T-helper 2 cell treated with Interferon-gamma antibody and Interleukin-4, amounts not matched to agents 5 μg/mL and 100 μg/mL, for 36 hours (primary cell): ENCODE data around the gene MTURN.

ENCODE experiments used
- DNase-seq: peaks from one replicate; pipeline ENCODE4 v3.0.0; 2021; ENCODE audit warnings: low spot score
- H3K27ac Mint-ChIP-seq: one replicate; pipeline ENCODE4 v1.8.0; 2021; ENCODE audit warnings: mild to moderate bottlenecking, mixed read lengths
- H3K27me3 Mint-ChIP-seq: one replicate; pipeline ENCODE4 v1.8.0; 2021; ENCODE audit warnings: low read depth, mixed read lengths
- H3K36me3 Mint-ChIP-seq: one replicate; pipeline ENCODE4 v1.8.0; 2021; ENCODE audit warnings: low read depth, mixed read lengths
- H3K4me1 Mint-ChIP-seq: one replicate; pipeline ENCODE4 v1.8.0; 2021; ENCODE audit warnings: low read depth, mixed read lengths
- H3K4me3 Mint-ChIP-seq: one replicate; pipeline ENCODE4 v1.8.0; 2022; ENCODE audit warnings: mild to moderate bottlenecking, moderate library complexity, mixed read lengths
- H3K9me3 Mint-ChIP-seq: one replicate; pipeline ENCODE4 v1.8.0; 2021; ENCODE audit warnings: mixed read lengths

The MTURN gene

DNA sequence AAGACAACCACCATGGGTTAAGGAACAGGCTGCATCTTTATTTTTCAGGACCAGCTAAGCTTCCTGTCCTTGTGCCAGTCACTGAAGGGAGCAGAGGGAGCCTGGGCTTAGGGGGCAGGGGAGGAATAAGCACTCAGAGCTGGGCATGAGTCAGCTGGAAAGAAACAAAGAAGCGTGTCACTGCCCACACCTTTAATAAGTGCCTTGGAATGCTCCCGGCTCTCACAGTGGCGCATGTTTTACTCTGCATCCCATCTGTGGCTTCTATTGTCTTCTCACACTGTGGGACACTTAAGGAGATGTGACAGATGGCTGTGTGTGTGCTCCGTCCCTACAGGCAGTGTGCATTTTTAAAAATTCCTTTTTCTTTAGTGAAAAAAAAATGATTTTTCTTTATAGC, 71.7 kb downstream of the MTURN start:
- Mint-ChIP-seq H3K4me1 (no peaks in the 10 kb centered on the region), H3K4me3 (no peak overlapping the region), H3K27me3 (peaks cover 4% of the 10 kb centered on the region), H3K9me3 (no peaks in the 10 kb centered on the region), H3K36me3 (no peaks in the 10 kb centered on the region), H3K27ac (no peak overlapping the region)
- no peak for DNase-seq

GRCh38 chr7:30206942-30207341, 72.2 kb downstream of the MTURN start:
- Mint-ChIP-seq H3K9me3 (no peaks in the 10 kb centered on the region), H3K27ac (no peak overlapping the region)

DNA sequence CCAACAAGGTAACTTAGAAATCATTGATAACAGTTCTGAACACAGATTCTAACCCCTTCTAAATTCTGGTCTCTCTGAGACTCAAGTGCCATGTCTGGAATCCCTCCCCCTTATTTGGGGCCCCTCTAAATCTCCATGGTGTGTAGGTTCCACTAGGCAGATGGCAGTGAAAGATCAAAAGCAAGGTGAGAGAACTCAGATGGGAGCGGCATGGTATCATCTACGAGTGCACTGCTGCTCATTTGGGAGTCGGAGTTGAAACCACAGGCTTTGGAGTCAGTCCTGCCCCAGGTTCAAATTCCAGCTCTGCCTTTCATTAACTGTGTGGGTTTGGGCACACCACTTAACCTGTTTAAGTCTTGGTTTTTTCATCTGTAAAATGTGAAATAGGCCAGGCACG, 72.6 kb downstream of the MTURN start:
- Mint-ChIP-seq H3K9me3 (no peaks in the 10 kb centered on the region), H3K4me3 (no peak overlapping the region), H3K27me3 (peaks cover 6% of the 10 kb centered on the region), H3K4me1 (no peaks in the 10 kb centered on the region), H3K36me3 (no peaks in the 10 kb centered on the region), H3K27ac (no peak overlapping the region)
- DNase-seq, result no peak

More at GRCh38 chr7:30206942-30207341, 72.2 kb downstream of the MTURN start:
- DNase-seq, result no peak
- H3K4me1 Mint-ChIP-seq, result no peaks in the 10 kb centered on the region
- no peaks in the 10 kb centered on the region for H3K36me3 Mint-ChIP-seq
- H3K27me3 Mint-ChIP-seq, result peaks cover 4% of the 10 kb centered on the region
- H3K4me3 Mint-ChIP-seq, result no peak overlapping the region

DNA sequence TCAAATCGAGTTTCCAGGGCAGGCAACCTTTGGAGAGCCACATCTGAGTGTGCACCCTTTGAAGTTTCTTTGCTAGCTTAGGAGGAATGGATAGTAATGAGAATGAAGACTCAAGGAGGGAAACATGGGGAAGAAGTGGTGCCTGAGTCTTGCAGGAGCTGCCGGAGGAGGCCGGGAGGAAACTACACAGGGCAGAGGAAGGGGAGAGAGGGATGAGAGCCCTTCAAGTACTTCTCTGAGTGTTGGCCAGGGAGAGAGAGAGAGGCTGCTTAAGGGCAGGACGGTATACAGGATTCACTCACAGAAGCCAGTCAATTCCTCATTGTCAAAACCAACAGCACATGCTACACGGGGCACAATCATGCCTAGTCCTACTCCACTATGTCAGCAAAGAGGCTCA, 75.2 kb downstream of the MTURN start:
- H3K36me3 Mint-ChIP-seq, result no peaks in the 10 kb centered on the region
- no peak overlapping the region for H3K27ac Mint-ChIP-seq
- H3K4me3 Mint-ChIP-seq, result no peak overlapping the region
- no peak for DNase-seq
- H3K9me3 Mint-ChIP-seq, result no peaks in the 10 kb centered on the region
- no peaks in the 10 kb centered on the region for H3K4me1 Mint-ChIP-seq
- peaks cover 15% of the 10 kb centered on the region for H3K27me3 Mint-ChIP-seq
